Left kidney (tissue), 2 donors: ENCODE data around the gene ANXA11. TPM values are rescaled to one million over a fixed set of nuclear protein-coding genes. Genes with fewer than 3 reads are reported as not detected.

ENCODE experiments used
- DNase-seq: peaks from one replicate; pipeline ENCODE4 v3.0.0-alpha.2; 2013
- polyA plus RNA-seq: library from polyadenylated mRNA; unstranded; fragments of 120-200 nt; gene quantifications from one replicate; pipeline ENCODE4 v1.2.1, GENCODE V29; 2013; ENCODE audit not compliant: insufficient read length

ANXA11 gene
- polyA plus RNA-seq, 1 donor = 115 TPM

GRCh38 chr10:80191589-80192270 lies 13.6 kb downstream of the ANXA11 start:
- DNase-seq = no peak

GRCh38 chr10:80188713-80189112 lies 16.6 kb downstream of the ANXA11 start:
- DNase-seq = no peak

- DNase-seq = no peak
These were observed 17.6 kb downstream of the ANXA11 start for GRCh38 chr10:80187465-80188409.

- DNase-seq = no peak
These were observed 18.3 kb downstream of the ANXA11 start for GRCh38 chr10:80187060-80187459.

- DNase-seq = no peak
These were observed 18.8 kb downstream of the ANXA11 start for GRCh38 chr10:80186364-80187012.

GRCh38 chr10:80185578-80186299 lies 19.6 kb downstream of the ANXA11 start:
- DNase-seq = no peak

GRCh38 chr10:80184291-80184690 lies 21.0 kb downstream of the ANXA11 start:
- DNase-seq = no peak

- DNase-seq = no peak
These were observed 21.9 kb downstream of the ANXA11 start for GRCh38 chr10:80183436-80183835.

GRCh38 chr10:80182986-80183385 lies 22.4 kb downstream of the ANXA11 start:
- DNase-seq = no peak

- DNase-seq = no peak
These were observed 27.3 kb downstream of the ANXA11 start for GRCh38 chr10:80177781-80178636.

- DNase-seq = no peak
These were observed 28.8 kb downstream of the ANXA11 start for GRCh38 chr10:80176526-80176925.

GRCh38 chr10:80174641-80175395 lies 30.5 kb downstream of the ANXA11 start:
- no peak for DNase-seq

GRCh38 chr10:80173466-80173865 lies 31.9 kb downstream of the ANXA11 start:
- DNase-seq = no peak

GRCh38 chr10:80172896-80173295 lies 32.4 kb downstream of the ANXA11 start:
- no peak for DNase-seq

- DNase-seq = no peak
These were observed 34.1 kb downstream of the ANXA11 start for GRCh38 chr10:80171248-80171660.

- no peak for DNase-seq
These were observed 34.7 kb downstream of the ANXA11 start for GRCh38 chr10:80170641-80171040.

GRCh38 chr10:80170026-80170425 lies 35.3 kb downstream of the ANXA11 start:
- no peak for DNase-seq

- no peak for DNase-seq
These were observed 36.5 kb downstream of the ANXA11 start for GRCh38 chr10:80168679-80169380.

- DNase-seq = no peak
These were observed 37.2 kb downstream of the ANXA11 start for GRCh38 chr10:80168162-80168511.
